Omental fat pad (tissue), 4 donors: ENCODE measurements around the gene S100A12. TPM values are rescaled to one million over a fixed set of nuclear protein-coding genes. Genes with fewer than 3 reads are reported as not detected.
"Not testable (repeated sequence)": the region's sequence is repeated elsewhere in the genome, so short reads cannot be mapped to it uniquely, and the experiment has no call there.

ENCODE experiments used
- ATAC-seq: fragments of 150-250 bp; one replicate; pipeline ENCODE4 v1.9.1; 2016; ENCODE audit warnings: mild to moderate bottlenecking, moderate library complexity; ENCODE audit not compliant: low FRiP score
- DNase-seq: peaks from one replicate; pipeline ENCODE4 v3.0.0-alpha.2; 2019; ENCODE audit warnings: low spot score
- total RNA-seq, 4 donors: library from RNA; depleted of rRNA; stranded (reverse); fragments of >200 nt; gene quantifications; one replicate each; pipeline ENCODE4 v1.1.0, GENCODE V29; 2016
- TF ChIP-seq, protein P1 (sequence below), 3 donors: fragments of 450-650 bp; IDR thresholded peaks; one replicate each; pipeline ENCODE4 v1.5.1; 2016 to 2017; ENCODE audit warnings: antibody characterized with exemption in 3 of 3, mild to moderate bottlenecking in 3 of 3, moderate library complexity in 2 of 3

S100A12 gene
- total RNA-seq, 4 donors from 2014 or later = 4.2 to 59.0 (median 9.6) TPM

DNA sequence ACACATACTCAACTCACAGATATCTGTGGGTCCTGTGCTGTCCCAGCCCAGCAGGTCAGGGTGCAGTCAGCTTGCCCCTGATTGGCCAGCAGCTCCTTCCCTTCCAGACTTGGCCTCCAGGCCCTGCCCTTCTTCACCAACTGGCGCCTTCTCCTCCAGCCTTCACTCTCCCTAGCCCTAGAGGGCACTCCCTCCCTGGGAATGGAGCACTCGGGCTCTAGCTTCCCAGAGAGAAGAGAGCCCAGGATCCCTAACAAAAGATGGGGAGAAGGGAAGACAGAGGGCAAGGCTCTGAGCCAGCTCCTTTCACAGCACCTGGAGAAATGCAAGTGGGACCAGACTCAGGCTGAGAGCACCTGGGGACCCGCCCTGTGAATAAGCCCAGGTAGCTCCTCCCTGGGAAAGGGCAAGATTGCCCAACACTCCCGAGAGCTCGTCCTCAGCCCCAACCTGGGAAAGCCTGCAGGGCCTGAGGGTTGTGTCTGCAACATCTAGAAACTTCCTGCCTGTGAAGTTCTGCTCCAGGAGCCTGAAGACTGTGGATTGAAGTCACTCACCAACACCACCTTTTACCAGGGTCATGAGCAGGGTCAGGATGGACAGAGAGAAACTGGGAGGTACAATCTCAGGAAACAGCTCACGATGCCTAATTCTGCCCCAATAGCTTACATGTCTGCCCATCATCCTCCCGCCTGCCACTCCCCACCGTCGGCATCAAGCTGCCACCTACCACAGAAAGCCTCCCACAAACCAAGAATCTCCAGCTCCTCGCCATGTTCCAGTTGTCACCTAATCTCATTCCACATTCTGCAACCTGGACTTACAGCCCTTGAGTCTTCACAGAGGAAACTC is 26.7 kb downstream of the S100A12 start, which contains the start of gene PGLYRP4:
TSS of gene PGLYRP4 (minus strand) at position 331 of the 852 bp plus-strand sequence. CDS start 909 bp downstream, outside the sequence.
- DNase-seq (no peak), ATAC-seq (no peak)
- TF ChIP-seq, protein P1, sequence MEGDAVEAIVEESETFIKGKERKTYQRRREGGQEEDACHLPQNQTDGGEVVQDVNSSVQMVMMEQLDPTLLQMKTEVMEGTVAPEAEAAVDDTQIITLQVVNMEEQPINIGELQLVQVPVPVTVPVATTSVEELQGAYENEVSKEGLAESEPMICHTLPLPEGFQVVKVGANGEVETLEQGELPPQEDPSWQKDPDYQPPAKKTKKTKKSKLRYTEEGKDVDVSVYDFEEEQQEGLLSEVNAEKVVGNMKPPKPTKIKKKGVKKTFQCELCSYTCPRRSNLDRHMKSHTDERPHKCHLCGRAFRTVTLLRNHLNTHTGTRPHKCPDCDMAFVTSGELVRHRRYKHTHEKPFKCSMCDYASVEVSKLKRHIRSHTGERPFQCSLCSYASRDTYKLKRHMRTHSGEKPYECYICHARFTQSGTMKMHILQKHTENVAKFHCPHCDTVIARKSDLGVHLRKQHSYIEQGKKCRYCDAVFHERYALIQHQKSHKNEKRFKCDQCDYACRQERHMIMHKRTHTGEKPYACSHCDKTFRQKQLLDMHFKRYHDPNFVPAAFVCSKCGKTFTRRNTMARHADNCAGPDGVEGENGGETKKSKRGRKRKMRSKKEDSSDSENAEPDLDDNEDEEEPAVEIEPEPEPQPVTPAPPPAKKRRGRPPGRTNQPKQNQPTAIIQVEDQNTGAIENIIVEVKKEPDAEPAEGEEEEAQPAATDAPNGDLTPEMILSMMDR (IDR thresholded peaks at IDR 0.05) = no peak

DNA sequence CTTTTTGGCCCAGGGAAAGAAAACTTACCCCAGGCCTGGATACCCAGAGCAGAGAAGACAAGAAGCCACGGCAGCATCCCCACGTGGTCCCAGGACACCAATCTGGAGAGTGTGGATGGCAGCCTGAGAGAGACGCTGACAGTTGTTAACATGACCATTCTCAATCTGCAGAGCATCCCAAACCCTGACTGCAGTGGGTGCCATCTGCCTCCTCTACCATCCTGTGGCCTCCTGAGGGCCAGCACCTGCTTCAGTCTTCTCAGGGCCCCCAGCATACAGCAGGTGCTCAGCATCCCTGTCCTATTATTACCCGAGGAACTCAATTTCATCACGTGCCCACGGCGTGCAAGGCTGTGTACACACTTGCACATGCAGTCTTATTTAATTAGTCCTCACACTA is 27.6 kb downstream of the S100A12 start:
- TF ChIP-seq, protein P1 (IDR thresholded peaks at IDR 0.05) = no peak

DNA sequence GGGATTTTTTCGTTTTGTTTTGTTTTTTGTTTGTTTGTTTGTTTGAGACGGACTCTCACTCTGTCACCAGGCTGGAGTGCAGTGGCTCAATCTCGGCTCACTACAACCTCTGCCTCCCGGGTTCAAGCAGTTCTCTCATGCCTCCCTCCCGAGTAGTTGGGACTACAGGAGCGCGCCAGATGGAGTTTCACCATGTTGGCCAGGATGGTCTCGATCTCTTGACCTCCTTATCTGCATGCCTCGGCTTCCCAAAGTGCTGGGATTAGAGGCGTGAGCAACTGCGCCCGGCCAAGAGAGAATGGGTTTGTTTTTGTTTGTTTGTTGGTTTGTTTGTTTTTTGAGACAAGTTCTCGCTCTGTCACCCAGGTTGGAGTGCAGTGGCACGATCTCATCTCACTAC is 28.4 kb downstream of the S100A12 start:
- ATAC-seq, DNase-seq: not testable (repeated sequence)

More for the DNA sequence above, 27.6 kb downstream of the S100A12 start:
- DNase-seq (no peak), ATAC-seq (no peak)

DNA sequence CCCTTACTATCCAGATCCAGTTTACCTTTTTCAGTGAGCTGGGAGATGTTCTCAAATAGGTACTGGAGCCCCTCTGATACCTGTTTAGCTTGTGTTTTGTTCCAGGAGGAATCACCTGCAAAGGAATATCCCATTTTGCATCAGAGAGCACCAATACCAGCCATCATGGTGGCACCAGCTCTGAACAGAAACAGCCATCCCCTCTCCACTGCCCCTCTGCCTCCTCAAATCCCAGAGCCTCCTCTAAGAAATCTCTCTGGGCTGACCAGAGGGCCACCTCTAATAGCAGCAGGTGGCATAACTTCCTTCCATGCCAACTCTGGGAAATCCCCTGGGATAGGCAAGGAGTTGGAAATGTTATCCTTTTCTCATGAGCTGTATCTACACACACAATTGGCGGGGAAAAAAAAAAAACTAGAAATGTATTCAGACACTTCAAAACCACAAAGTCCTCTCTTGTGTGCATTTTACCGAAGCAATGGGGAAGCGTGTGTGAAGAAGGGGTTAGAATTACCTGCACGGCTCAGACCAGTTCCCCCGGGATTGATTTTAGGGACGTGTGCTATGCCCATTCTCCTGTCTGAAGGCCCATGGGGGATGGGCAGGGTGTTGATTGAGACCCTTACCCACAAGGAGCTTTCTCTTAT is 29.2 kb downstream of the S100A12 start:
- ATAC-seq (no peak), DNase-seq (no peak)
- TF ChIP-seq, protein P1 (IDR thresholded peaks at IDR 0.05) = no peak

DNA sequence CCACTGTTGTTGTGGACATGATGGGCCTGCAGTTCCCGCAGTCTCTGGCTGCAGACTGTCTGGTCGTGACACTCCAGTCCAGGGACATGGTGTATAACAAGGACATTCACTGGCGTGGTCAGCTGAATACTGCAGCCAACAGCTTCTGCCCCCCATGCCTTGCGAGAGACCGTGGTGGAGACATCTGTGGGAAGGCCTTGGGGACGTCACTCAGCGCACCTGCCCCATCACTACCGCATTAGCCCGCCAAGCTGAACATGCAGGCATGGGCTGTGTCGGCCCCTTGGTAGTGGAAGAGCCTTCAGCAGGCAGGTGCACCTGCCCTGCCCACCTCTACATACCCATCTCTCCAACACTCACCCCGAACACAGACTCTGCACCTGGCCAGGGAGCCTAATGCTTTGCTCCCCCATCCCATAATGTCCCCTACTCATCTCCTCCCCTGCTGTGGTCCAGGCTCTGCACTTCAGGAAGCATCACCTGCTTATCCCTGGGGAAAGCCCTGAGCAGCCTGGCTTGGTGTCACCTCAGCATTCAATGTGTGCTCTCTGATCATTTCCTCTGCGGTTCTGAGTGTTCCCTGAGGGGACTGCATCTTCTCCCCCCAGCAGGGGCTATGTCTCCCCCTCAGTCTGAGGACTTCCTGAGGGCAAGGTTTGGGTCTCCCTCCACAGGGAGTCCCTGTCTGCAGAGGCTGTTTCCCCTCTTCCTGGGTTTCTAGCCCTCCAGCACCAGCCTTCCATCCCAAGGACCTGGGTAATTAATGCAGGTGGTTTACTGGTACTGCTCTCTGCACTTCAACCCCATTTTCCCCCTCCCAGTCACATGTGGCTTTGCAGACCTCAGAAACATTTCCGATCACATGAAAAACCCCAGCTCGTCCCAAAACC is 30.0 kb downstream of the S100A12 start:
- TF ChIP-seq, protein P1 (IDR thresholded peaks at IDR 0.05) = no peak
- DNase-seq = no peak
- no peak for ATAC-seq

DNA sequence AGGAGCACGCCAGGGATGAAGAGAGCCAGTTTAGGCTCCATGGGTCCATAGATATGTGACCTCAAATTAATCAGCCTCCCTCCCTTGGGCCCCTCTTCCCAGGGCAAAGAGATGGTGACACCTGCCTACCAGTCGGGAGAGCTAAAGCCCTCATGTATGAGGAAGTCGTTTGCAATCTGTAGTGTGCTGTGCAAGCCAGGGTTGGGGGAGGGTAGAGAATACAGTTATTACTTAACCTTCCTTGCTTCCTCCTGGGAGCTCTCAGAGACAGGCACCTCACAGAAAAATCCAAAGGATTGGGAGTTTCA is 30.7 kb downstream of the S100A12 start:
- ATAC-seq (no peak), DNase-seq (no peak)
- TF ChIP-seq, protein P1 (IDR thresholded peaks at IDR 0.05) = no peak
